SK-N-SH (cell line): ENCODE data around the gene COL4A2. TPM values are rescaled to one million over a fixed set of nuclear protein-coding genes. Genes with fewer than 3 reads are reported as not detected.

Source experiments
- CTCF ChIA-PET: fragments of 300-600, 350-600 bp; formaldehyde crosslinking; extraction: SDS; loops from one replicate; lab custom pipeline; 2021; lab: Yijun Ruan, JAX
- POLR2A ChIA-PET: fragments of 350-600 bp; sonication (Branson Sonifier 250); formaldehyde crosslinking; extraction: SDS; loops from one replicate; lab custom pipeline; 2020; ENCODE audit warnings: antibody characterized with exemption, inconsistent platforms; lab: Yijun Ruan, JAX
- DNase-seq: peaks from one replicate; pipeline ENCODE4 v3.0.0; 2012
- H2AFZ ChIP-seq: fragments of 200-600 bp; sonication (generic); 2 replicates; pipeline ENCODE4 v1.8.1; 2016; ENCODE audit warnings: antibody characterized with exemption, mild to moderate bottlenecking, low read depth
- H3F3A ChIP-seq: fragments of 200-600 bp; sonication (generic); replicated peaks from 2 replicates; pipeline ENCODE3; 2016; ENCODE audit warnings: antibody characterized with exemption, mild to moderate bottlenecking; ENCODE audit not compliant: insufficient read depth
- H3K27ac ChIP-seq, 2 experiments: fragments of 200-500 bp in 1 of 2; fragments of 200-600 bp in 1 of 2; sonication (Bioruptor generic) in 1 of 2; sonication (generic), shearing (Covaris generic) in 1 of 2; 2 replicates each; pipeline versions ENCODE4 v1.5.1 to v1.6.1; 2014 to 2016; ENCODE audit warnings: low read depth in 2 of 2, inconsistent platforms in 1 of 2, low read length in 1 of 2, mild to moderate bottlenecking in 1 of 2, mixed read lengths in 1 of 2
- H3K27me3 ChIP-seq: fragments of 200-600 bp; sonication (generic), shearing (Covaris generic); 2 replicates; pipeline ENCODE4 v1.6.1; 2016; ENCODE audit warnings: mixed run types; ENCODE audit not compliant: insufficient read depth
- H3K36me3 ChIP-seq, 2 experiments: fragments of 200-500 bp in 1 of 2; fragments of 200-600 bp in 1 of 2; sonication (Bioruptor generic) in 1 of 2; sonication (generic) in 1 of 2; replicated peaks in 1 of 2; 2 replicates each; pipeline versions ENCODE3 to v1.5.1; 2014 to 2016; ENCODE audit warnings: low read length in 1 of 2, mild to moderate bottlenecking in 1 of 2; ENCODE audit not compliant: insufficient read depth in 2 of 2, control insufficient read depth in 1 of 2
- H3K4me1 ChIP-seq, 2 experiments: fragments of 200-500 bp in 1 of 2; fragments of 200-600 bp in 1 of 2; sonication (Bioruptor generic) in 1 of 2; sonication (generic), shearing (Covaris generic) in 1 of 2; 2 replicates each; pipeline versions ENCODE4 v1.5.1 to v1.6.1; 2014 to 2016; ENCODE audit warnings: low read depth in 1 of 2, low read length in 1 of 2, mixed run types in 1 of 2; ENCODE audit not compliant: insufficient read depth in 2 of 2, control insufficient read depth in 1 of 2
- H3K4me2 ChIP-seq: fragments of 200-600 bp; sonication (generic), shearing (Covaris generic); 2 replicates; pipeline ENCODE4 v1.6.1; 2017; ENCODE audit warnings: mixed run types
- H3K4me3 ChIP-seq, 2 experiments: fragments of 200-500 bp in 1 of 2; fragments of 200-600 bp in 1 of 2; sonication (Bioruptor generic) in 1 of 2; sonication (generic), shearing (Covaris generic) in 1 of 2; 2 replicates each; pipeline versions ENCODE4 v1.5.1 to v1.8.1; 2014 to 2016; ENCODE audit warnings: low read depth in 2 of 2, inconsistent platforms in 1 of 2, low read length in 1 of 2, mild to moderate bottlenecking in 1 of 2, mixed read lengths in 1 of 2, moderate library complexity in 1 of 2
- H3K79me2 ChIP-seq: fragments of 200-600 bp; sonication (generic); 2 replicates; pipeline ENCODE4 v1.8.1; 2017; ENCODE audit warnings: mild to moderate bottlenecking; ENCODE audit not compliant: insufficient read depth
- H3K9ac ChIP-seq: fragments of 200-600 bp; sonication (generic); 2 replicates; pipeline ENCODE4 v1.6.1; 2017; ENCODE audit warnings: mixed run types
- H3K9me2 ChIP-seq: fragments of 200-600 bp; sonication (generic); 2 replicates; pipeline ENCODE4 v1.6.1; 2017; ENCODE audit warnings: mixed run types
- H3K9me3 ChIP-seq: fragments of 200-600 bp; sonication (generic); 2 replicates; pipeline ENCODE4 v1.6.1; 2017; ENCODE audit warnings: mixed run types, mild to moderate bottlenecking, moderate library complexity
- H4K20me1 ChIP-seq: fragments of 200-600 bp; sonication (generic); 2 replicates; pipeline ENCODE4 v1.6.1; 2017; ENCODE audit warnings: mild to moderate bottlenecking, mixed run types; ENCODE audit not compliant: insufficient read depth
- CHD2 ChIP-seq: fragments of 150-350 bp; IDR thresholded peaks from 2 replicates; pipeline ENCODE4 v1.6.1; 2018; ENCODE audit warnings: low read length; ENCODE audit not compliant: partially characterized antibody
- EP300 ChIP-seq, 2 experiments: IDR thresholded peaks; 2 replicates each; pipeline versions ENCODE4 v1.4.0 to v1.6.1; 2012; ENCODE audit warnings: borderline replicate concordance in 1 of 2, low read depth in 1 of 2, low read length in 1 of 2
- EZH2phosphoT487 ChIP-seq: fragments of 200-600 bp; sonication (generic); IDR thresholded peaks from 2 replicates; pipeline ENCODE4 v1.6.1; 2017; ENCODE audit warnings: low read depth, mixed run types, mild to moderate bottlenecking, antibody characterized with exemption, moderate library complexity, borderline replicate concordance
- FOSL2 ChIP-seq: IDR thresholded peaks from 2 replicates; pipeline ENCODE4 v1.4.0; 2012; ENCODE audit warnings: low read depth, mild to moderate bottlenecking, moderate library complexity, borderline replicate concordance
- FOXJ3 ChIP-seq: sonication (generic); formaldehyde crosslinking; IDR thresholded peaks from 2 replicates; pipeline ENCODE4 v1.5.1; 2020; ENCODE audit warnings: mild to moderate bottlenecking, missing genetic modification reagents
- FOXM1 ChIP-seq: IDR thresholded peaks from 2 replicates; pipeline ENCODE4 v1.4.0; 2012; ENCODE audit warnings: low read depth, mild to moderate bottlenecking
- GABPA ChIP-seq: IDR thresholded peaks from 2 replicates; pipeline ENCODE4 v1.4.0; 2012; ENCODE audit warnings: low read depth, mild to moderate bottlenecking
- GATA2 ChIP-seq: sonication (generic); formaldehyde crosslinking; IDR thresholded peaks from 2 replicates; pipeline ENCODE4 v1.5.0; 2020; ENCODE audit warnings: mild to moderate bottlenecking, missing genetic modification reagents
- MEF2A ChIP-seq: IDR thresholded peaks from 2 replicates; pipeline ENCODE4 v1.4.0; 2012; ENCODE audit warnings: low read depth, borderline replicate concordance
- MXI1 ChIP-seq: IDR thresholded peaks from 2 replicates; pipeline ENCODE4 v1.6.1; 2012; ENCODE audit warnings: mild to moderate bottlenecking, low read depth, low read length, improper control_type of control experiment
- NRF1 ChIP-seq: IDR thresholded peaks from 2 replicates; pipeline ENCODE4 v1.6.1; 2012; ENCODE audit warnings: low read depth, mild to moderate bottlenecking, low read length
- POLR2AphosphoS5 ChIP-seq: IDR thresholded peaks from 2 replicates; pipeline ENCODE4 v1.6.1; 2012; ENCODE audit warnings: low read depth, low read length
- RAD21 ChIP-seq: IDR thresholded peaks from 2 replicates; pipeline ENCODE4 v1.6.1; 2012; ENCODE audit warnings: mild to moderate bottlenecking, low read length
- RXRA ChIP-seq: IDR thresholded peaks from 2 replicates; pipeline ENCODE4 v1.4.0; 2012; ENCODE audit warnings: low read depth, mild to moderate bottlenecking, borderline replicate concordance
- SIN3A ChIP-seq: IDR thresholded peaks from 2 replicates; pipeline ENCODE4 v1.6.1; 2012; ENCODE audit warnings: low read depth, mild to moderate bottlenecking, low read length, moderate library complexity, borderline replicate concordance
- TCF12 ChIP-seq: IDR thresholded peaks from 2 replicates; pipeline ENCODE4 v1.4.0; 2012
- TEAD4 ChIP-seq: IDR thresholded peaks from 2 replicates; pipeline ENCODE4 v1.4.0; 2012; ENCODE audit warnings: mild to moderate bottlenecking, borderline replicate concordance; ENCODE audit not compliant: insufficient read depth
- WGBS: methylation state at CpG from one replicate; pipeline ENCODE4 v1.1.6; 2017; ENCODE audit warnings: low lambda C conversion rate; 5-methylcytosine and 5-hydroxymethylcytosine counted together
- polyA plus RNA-seq, 3 experiments: library from polyadenylated mRNA; depleted of rRNA; stranded (reverse); fragments of >200 nt; gene quantifications; 2 replicates each; pipeline ENCODE4 v1.2.3, GENCODE V29; 2012
- TF ChIP-seq, protein P1 (sequence below): IDR thresholded peaks from 2 replicates; pipeline ENCODE4 v1.4.0; 2012; ENCODE audit warnings: low read depth
- TF ChIP-seq, protein P2 (sequence below): IDR thresholded peaks from 2 replicates; pipeline ENCODE4; 2012
- TF ChIP-seq, protein P3 (sequence below): fragments of 200-600 bp; sonication (generic); IDR thresholded peaks from 2 replicates; pipeline ENCODE4 v1.6.1; 2017; ENCODE audit warnings: antibody characterized with exemption, mild to moderate bottlenecking, moderate library complexity
- TF ChIP-seq, protein P4 (sequence below): IDR thresholded peaks from 2 replicates; pipeline ENCODE4 v1.4.0; 2012; ENCODE audit warnings: low read depth, borderline replicate concordance

COL4A2 gene
- polyA plus RNA-seq, 1 of the 3 experiments (the other 2 are of a cell fraction): 137 TPM

DNA sequence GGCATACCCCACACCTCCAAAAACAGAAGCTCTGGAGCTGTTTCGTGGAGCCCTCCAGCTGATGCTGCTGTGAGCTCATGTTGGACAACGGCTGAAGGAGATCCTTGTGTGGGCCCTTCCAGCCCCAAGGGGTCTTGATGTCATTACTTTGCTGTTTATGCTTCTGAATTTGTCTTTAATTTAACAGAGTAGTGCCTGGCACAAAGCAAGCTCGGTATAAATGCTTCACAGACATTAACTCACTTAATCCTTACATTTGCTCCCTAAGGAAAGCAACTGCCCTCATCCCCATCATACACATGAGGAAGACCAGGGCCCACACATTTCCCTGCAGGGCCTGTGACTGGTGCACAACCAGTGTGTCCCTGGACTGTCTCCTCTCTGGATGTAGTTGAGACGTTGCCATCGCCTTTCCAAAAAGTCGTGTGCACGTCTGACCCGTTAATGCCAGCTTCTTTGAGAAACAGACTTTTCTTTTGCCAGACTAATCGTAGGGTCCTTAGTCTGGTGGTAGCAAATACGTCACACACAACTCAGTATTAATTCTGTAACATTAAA, 7.7 kb upstream of the COL4A2 start:
- Histone ChIP-seq H3K36me3 (peaks cover 3 to 15% of the 10 kb centered on the region in 2 experiments), H3K4me2 (no peak overlapping the region), H4K20me1 (peaks cover 30% of the 10 kb centered on the region; the same call in 1 of the 2 replicates), H3K9me3 (no peaks in the 10 kb centered on the region), H2AFZ (no peak overlapping the region), H3K27me3 (no peaks in the 10 kb centered on the region), H3K27ac (no peak overlapping the region; a peak in 1 of 4 replicates), H3F3A (peaks cover 8% of the 10 kb centered on the region), H3K4me3 (no peak overlapping the region), H3K4me1 (peaks cover 19 to 21% of the 10 kb centered on the region in 2 experiments; a peak in 3 of 4 replicates), H3K9ac (no peak overlapping the region), H3K79me2 (peaks cover 99% of the 10 kb centered on the region), H3K9me2 (no peaks in the 10 kb centered on the region)
- POLR2A ChIA-PET: no interaction called here
- CTCF ChIA-PET: interaction anchor here (1.0 kb wide), 1 partner anchor 9 kb away, joined by 4 read pairs; no protein-coding TSS in a partner anchor
- no peak for DNase-seq
- TF ChIP-seq TCF12: no peak
- TF ChIP-seq EZH2phosphoT487: no peak
- TF ChIP-seq GABPA: no peak
- TF ChIP-seq RXRA: no peak
- no peak for TF ChIP-seq EP300 (IDR thresholded peaks at IDR 0.05; ENCODE audit: borderline replicate concordance in 1 of 2, low read depth in 1 of 2, low read length in 1 of 2)
- TF ChIP-seq, protein P1, sequence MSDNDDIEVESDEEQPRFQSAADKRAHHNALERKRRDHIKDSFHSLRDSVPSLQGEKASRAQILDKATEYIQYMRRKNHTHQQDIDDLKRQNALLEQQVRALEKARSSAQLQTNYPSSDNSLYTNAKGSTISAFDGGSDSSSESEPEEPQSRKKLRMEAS: no peak
- no peak for TF ChIP-seq GATA2 (CRISPR knock-in tag)
- no peak for TF ChIP-seq FOXM1
- TF ChIP-seq FOXJ3: no peak
- no peak for TF ChIP-seq CHD2
- WGBS: 77% methylated on average over 10 of the region's 10 CpGs

DNA sequence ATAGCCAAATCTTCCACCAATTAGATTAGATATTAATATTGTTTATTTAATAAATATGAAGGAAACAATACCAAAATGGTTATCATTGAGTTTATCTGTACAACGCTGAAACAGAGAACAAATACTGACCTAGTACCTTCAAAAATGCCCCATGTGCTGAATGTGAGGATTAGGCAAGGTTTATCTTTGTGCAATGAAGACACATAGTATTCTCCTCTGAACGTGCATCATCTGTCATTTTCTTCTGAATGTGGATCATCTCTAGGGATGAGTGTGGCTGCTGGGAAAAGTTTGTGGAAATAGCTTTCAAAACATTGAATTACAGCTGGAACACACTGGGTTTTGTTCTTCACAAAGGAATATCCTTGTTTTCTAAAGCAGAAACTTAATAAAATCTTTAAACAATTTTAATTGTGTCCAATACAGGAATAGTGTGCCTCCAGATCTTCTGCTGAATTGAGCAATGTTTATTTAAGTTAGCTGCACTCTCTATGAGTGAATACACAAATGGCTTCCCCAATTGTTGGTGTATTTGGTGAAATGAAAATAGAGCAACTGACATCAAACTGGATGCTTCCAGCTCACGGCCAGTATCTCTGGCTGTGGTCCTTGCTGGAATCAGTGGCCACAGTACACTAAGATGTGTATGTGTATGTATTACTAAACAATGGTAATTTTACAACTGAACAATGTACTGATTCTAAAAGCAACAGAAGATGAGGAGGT, 6.8 kb upstream of the COL4A2 start:
- POLR2A ChIA-PET: no interaction called here
- no peak overlapping the region for H3K4me2 ChIP-seq
- TF ChIP-seq POLR2AphosphoS5: no peak
- TF ChIP-seq GATA2 (CRISPR knock-in tag): no peak
- no peak for TF ChIP-seq FOXM1
- TF ChIP-seq TCF12: no peak
- TF ChIP-seq, protein P2, sequence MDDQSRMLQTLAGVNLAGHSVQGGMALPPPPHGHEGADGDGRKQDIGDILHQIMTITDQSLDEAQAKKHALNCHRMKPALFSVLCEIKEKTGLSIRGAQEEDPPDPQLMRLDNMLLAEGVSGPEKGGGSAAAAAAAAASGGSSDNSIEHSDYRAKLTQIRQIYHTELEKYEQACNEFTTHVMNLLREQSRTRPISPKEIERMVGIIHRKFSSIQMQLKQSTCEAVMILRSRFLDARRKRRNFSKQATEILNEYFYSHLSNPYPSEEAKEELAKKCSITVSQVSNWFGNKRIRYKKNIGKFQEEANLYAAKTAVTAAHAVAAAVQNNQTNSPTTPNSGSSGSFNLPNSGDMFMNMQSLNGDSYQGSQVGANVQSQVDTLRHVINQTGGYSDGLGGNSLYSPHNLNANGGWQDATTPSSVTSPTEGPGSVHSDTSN: no peak
- TF ChIP-seq, protein P3, sequence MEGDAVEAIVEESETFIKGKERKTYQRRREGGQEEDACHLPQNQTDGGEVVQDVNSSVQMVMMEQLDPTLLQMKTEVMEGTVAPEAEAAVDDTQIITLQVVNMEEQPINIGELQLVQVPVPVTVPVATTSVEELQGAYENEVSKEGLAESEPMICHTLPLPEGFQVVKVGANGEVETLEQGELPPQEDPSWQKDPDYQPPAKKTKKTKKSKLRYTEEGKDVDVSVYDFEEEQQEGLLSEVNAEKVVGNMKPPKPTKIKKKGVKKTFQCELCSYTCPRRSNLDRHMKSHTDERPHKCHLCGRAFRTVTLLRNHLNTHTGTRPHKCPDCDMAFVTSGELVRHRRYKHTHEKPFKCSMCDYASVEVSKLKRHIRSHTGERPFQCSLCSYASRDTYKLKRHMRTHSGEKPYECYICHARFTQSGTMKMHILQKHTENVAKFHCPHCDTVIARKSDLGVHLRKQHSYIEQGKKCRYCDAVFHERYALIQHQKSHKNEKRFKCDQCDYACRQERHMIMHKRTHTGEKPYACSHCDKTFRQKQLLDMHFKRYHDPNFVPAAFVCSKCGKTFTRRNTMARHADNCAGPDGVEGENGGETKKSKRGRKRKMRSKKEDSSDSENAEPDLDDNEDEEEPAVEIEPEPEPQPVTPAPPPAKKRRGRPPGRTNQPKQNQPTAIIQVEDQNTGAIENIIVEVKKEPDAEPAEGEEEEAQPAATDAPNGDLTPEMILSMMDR: no peak
- TF ChIP-seq NRF1: no peak
- TF ChIP-seq EZH2phosphoT487: no peak
- no peak for TF ChIP-seq MEF2A
- no peak for TF ChIP-seq MXI1
- no peak for TF ChIP-seq SIN3A
- no peak for TF ChIP-seq RXRA
- no peak for TF ChIP-seq TEAD4
- TF ChIP-seq, protein P4, sequence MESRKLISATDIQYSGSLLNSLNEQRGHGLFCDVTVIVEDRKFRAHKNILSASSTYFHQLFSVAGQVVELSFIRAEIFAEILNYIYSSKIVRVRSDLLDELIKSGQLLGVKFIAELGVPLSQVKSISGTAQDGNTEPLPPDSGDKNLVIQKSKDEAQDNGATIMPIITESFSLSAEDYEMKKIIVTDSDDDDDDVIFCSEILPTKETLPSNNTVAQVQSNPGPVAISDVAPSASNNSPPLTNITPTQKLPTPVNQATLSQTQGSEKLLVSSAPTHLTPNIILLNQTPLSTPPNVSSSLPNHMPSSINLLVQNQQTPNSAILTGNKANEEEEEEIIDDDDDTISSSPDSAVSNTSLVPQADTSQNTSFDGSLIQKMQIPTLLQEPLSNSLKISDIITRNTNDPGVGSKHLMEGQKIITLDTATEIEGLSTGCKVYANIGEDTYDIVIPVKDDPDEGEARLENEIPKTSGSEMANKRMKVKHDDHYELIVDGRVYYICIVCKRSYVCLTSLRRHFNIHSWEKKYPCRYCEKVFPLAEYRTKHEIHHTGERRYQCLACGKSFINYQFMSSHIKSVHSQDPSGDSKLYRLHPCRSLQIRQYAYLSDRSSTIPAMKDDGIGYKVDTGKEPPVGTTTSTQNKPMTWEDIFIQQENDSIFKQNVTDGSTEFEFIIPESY: no peak
- TF ChIP-seq FOSL2: no peak
- TF ChIP-seq RAD21: no peak

More for the DNA sequence above, 6.8 kb upstream of the COL4A2 start:
- Histone ChIP-seq H3K4me1 (peaks cover 28 to 29% of the 10 kb centered on the region in 2 experiments; a peak in 3 of 4 replicates), H3K9me3 (no peaks in the 10 kb centered on the region), H3K4me3 (no peak overlapping the region), H3K27ac (no peak overlapping the region; a peak in 1 of 4 replicates), H3K79me2 (peaks cover 99% of the 10 kb centered on the region), H2AFZ (no peak overlapping the region), H3K9me2 (no peaks in the 10 kb centered on the region), H3K36me3 (peaks cover 3 to 10% of the 10 kb centered on the region in 2 experiments), H3K27me3 (no peaks in the 10 kb centered on the region), H4K20me1 (peaks cover 29% of the 10 kb centered on the region; the same call in 1 of the 2 replicates), H3K9ac (no peak overlapping the region), H3F3A (peaks cover 8% of the 10 kb centered on the region)
- no peak for DNase-seq
- 84% methylated on average over 3 of the region's 3 CpGs for WGBS
- CTCF ChIA-PET: interaction anchor here (1.0 to 1.4 kb wide), 3 partner anchors 14 to 63 kb away, joined by 3 read pairs; no protein-coding TSS in a partner anchor
